ENCODE data around the gene PIGQ.

- TF ChIP-seq CTCF (IDR thresholded peaks at IDR 0.05; ENCODE audit: insufficient read depth, low read length, poor library complexity, severe bottlenecking) (no peak), EZH2phosphoT487 (conservative IDR thresholded peaks at IDR 0.05; ENCODE audit: low read length) (no peak)
Measured at GRCh38 chr16:625117-625976, 55.6 kb downstream of the PIGQ start.
